GM04504 (cell line): ENCODE results near the gene MRTFA.

Source experiments
- DNase-seq: peaks from one replicate; pipeline ENCODE4 v3.0.0-alpha.2; 2012; ENCODE audit warnings: low read depth

MRTFA gene

DNA sequence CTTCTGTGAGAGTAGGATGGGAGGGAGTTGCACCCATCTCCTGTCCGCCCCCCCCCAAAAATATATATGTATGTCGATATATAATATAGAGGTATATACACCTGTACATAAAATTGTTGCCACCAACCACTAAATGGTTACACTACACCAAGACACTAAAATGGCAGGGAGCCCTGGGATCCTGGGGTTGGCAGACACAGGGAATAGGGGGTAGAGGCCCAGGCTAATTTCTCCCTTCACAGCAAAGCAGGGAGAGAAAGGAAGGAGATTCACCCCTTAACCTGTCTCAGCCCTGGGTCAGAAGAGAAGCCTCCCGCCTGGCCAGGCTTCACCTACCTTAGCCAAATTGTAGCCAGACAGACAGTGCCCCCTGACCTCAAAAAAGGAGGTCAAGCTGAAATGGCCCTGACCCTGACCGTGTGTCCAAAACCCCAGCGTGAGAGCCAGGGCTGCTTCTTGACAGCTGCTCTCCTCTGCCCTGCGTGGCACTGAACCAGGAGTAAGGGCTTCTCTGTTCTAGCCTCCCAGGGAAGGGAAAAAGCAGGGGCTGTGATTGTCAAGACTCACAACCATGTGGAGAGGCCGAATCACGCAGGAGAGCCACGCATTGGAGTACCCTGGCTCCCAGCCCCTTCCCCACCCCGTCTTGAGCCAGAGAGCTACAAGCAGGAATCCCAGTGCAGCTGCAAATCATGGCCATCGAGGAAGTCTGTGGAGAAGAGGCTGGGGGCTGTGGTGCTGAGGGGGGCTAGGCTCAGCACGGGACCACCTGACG is 225.6 kb downstream of the MRTFA start:
- no peak for DNase-seq

GRCh38 chr22:40410272-40410671 is 226.2 kb downstream of the MRTFA start:
- no peak for DNase-seq

- no peak for DNase-seq
These were observed 226.9 kb downstream of the MRTFA start for GRCh38 chr22:40409613-40410113.

DNA sequence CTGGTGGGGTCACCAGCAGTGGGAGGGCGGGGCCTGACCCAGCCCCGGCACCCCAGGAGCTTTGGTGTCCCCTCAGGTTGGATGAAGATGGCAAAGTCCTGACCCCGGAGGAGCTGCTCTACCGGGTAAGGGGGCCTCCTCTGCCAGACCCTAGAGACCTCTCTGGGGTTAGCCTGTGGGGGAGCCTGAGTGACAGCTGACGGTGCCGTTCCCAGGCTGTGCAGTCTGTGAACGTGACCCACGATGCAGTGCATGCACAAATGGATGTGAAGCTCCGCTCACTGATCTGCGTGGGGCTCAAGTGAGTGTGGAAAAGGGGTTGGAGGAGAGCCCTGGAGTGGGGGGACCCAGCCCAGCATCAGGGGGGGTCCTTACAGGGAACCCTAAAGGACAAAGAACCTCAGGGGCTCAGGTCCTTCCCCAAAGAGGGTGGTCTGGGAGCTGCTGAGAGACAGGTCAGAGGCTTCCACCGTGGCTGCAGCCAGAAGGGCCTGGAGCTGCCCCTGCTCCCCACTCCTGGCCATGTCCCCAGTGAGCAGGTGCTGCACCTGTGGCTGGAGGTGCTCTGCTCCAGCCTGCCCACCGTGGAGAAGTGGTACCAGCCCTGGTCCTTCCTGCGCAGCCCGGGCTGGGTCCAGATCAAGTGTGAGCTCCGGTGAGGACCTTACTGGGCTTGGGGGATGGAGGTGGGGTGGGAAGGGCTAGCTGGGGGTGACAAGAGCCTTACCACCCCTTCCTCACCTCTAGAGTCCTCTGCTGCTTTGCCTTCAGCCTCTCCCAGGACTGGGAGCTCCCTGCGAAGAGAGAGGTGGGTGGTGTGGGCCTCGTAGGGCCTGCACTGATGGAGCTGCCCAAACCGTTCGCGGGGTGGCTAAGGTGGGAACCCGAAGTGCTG is 227.6 kb downstream of the MRTFA start:
- no peak for DNase-seq

GRCh38 chr22:40407831-40408717 is 228.4 kb downstream of the MRTFA start:
- DNase-seq: no peak

DNA sequence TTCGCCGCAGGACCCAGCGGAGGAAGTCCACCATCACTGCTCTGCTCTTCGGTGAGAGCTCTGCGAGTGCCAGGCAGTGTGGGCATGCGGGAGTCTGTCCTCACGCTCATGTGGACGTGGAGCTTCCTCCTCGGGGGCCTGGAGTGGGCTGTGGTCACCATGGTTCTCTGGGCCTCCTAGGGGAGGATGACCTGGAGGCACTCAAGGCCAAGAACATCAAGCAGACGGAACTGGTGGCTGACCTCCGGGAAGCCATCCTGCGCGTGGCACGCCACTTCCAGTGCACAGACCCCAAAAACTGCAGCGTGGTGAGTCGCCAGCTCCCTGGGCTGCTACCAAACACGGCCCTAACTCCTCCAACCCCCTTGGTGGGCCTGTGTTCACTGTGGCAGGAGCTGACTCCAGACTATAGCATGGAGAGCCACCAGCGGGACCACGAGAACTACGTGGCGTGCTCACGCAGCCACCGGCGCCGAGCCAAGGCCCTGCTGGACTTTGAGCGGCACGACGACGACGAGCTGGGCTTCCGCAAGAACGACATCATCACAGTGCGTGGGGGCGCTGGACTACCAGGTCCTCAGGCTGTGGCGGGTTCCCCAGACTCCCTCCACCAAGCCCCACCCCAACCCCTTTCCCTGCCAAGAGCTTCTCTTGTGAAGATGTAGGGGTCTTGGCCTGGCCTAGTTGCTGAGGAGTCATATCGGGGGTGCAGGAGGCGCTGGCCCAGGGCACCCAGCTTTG is 229.3 kb downstream of the MRTFA start:
- no peak for DNase-seq

- DNase-seq: no peak
These were observed 230.2 kb downstream of the MRTFA start for GRCh38 chr22:40406063-40406890.

DNA sequence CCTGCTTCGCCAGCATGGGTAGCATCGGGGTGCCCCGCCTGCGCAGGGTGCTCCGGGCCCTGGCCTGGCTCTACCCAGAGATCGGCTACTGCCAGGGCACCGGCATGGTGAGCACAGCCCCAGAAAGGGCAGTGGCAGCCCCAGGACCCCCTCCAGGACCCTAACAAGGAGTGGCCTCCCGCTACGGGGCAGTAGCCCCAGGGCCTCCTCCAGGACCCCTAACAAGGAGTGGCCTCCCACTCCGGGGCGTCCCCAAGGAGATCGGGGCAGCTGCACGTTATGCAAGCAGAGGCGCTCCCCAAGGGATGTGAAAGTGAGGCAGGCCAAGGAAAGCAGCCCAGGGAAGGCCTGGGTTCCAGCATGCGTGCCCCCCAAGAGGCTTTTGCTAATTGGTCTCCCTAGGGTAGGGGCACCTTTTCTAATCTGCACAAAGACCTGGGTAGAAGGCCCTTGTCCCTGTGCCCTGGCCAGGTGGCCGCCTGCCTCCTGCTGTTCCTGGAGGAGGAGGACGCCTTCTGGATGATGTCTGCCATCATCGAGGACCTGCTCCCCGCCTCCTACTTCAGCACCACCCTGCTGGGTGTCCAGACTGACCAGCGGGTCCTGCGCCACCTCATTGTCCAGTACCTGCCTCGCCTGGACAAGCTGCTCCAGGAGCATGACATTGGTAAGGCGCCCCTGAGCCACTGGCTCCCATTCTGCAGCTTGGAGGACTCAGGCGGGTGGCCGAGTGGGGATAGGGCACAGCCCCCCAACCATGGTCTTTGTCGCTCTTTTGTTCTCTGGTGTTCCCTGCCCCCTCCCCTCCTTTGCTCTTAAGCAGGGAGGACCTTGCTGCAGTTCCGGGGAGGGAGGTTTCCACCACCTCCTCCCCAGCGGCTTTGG is 231.1 kb downstream of the MRTFA start:
- DNase-seq: no peak

- DNase-seq: no peak
These were observed 232.0 kb downstream of the MRTFA start for GRCh38 chr22:40404251-40405177.

DNA sequence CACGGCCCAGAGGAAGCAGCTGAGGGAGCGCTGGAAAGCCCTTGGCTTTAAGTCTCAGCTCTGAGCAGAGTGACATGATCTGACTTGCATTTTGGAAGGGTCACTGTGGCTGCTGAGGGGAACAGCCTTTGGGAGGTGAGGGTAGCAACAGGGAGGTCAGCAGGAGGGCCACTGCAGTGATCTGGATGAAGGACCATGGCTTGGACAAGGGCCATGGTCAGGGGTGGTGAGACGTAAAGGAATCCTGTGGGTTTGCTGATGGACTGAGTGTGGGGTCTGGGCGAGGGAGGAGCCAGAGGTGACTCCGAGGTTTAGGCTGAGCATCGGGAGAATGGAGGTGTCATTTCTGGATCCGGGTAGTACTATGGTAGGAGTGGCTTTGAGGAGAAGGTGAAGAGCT is 232.9 kb downstream of the MRTFA start:
- no peak for DNase-seq

GRCh38 chr22:40403141-40403540 is 233.4 kb downstream of the MRTFA start:
- DNase-seq: no peak

GRCh38 chr22:40401981-40402406 is 234.5 kb downstream of the MRTFA start:
- no peak for DNase-seq

- DNase-seq: no peak
These were observed 235.0 kb downstream of the MRTFA start for GRCh38 chr22:40401532-40401931.

DNA sequence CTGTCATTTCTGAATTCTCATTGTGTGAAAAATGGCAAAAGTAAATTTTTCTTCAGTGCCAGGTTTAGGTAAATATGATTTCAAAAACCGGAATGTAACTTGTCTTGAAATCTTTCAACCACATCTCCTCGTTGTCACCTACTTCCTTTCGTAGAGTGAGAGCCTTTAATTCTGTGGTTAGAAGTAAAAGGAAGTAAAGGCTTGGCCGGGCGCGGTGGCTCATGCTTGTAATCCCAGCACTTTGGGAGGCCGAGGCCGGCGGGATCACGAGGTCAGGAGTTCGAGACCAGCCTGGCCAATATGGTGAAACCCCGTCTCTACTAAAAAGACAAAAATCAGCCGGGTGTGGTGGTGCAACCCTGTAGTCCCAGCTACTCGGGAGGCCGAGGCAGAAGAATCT is 236.4 kb downstream of the MRTFA start:
- no peak for DNase-seq

GRCh38 chr22:40399621-40400020 is 236.9 kb downstream of the MRTFA start:
- no peak for DNase-seq

GRCh38 chr22:40397396-40397795 is 239.1 kb downstream of the MRTFA start:
- no peak for DNase-seq

- DNase-seq: no peak
These were observed 239.6 kb downstream of the MRTFA start for GRCh38 chr22:40396882-40397281.

GRCh38 chr22:40395607-40396006 is 240.9 kb downstream of the MRTFA start:
- no peak for DNase-seq
